Measurements from ENCODE around the gene STIM1. TPM values are rescaled to one million over a fixed set of nuclear protein-coding genes. Genes with fewer than 3 reads are reported as not detected.

The STIM1 gene
- total and polyA plus RNA-seq, 12 donors, result 11.9 to 55.7 (median 37.4) TPM

DNA sequence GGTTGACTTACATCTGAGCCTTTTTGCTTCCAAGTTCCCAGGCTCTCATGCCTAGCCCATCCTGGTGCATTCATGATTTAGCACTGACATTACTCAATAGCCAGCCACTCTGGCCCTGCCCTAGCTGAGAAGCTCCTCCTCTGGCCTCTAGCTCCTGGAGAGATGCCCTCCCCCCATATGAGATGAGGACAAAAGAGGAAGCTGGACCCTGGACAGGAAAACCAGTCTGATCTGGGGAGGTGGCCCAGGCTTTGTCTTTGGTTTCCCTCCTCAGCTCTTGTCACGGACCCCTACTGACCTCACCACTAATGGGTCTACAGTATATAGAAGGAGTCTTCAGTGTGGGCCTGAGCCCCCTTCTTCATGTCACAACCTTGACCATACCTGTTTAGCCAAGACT is 17.7 kb upstream of the STIM1 start:
- no peaks in the 10 kb centered on the region for H3K27me3 ChIP-seq
- peak overlapping the region in 9 of 10 donors; percentile 9 to 100 (median 58) for H3K27ac ChIP-seq
- TF ChIP-seq, protein P1, sequence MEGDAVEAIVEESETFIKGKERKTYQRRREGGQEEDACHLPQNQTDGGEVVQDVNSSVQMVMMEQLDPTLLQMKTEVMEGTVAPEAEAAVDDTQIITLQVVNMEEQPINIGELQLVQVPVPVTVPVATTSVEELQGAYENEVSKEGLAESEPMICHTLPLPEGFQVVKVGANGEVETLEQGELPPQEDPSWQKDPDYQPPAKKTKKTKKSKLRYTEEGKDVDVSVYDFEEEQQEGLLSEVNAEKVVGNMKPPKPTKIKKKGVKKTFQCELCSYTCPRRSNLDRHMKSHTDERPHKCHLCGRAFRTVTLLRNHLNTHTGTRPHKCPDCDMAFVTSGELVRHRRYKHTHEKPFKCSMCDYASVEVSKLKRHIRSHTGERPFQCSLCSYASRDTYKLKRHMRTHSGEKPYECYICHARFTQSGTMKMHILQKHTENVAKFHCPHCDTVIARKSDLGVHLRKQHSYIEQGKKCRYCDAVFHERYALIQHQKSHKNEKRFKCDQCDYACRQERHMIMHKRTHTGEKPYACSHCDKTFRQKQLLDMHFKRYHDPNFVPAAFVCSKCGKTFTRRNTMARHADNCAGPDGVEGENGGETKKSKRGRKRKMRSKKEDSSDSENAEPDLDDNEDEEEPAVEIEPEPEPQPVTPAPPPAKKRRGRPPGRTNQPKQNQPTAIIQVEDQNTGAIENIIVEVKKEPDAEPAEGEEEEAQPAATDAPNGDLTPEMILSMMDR (IDR thresholded peaks at IDR 0.05), result no peak
- ATAC-seq (peak in 4 of 8 donors; percentile 12 to 25 (median 17)), DNase-seq (peak in 1 of 2 donors; percentile 59)
- peaks cover 25 to 80% (median 71%) of the 10 kb centered on the region in 9 donors for H3K4me1 ChIP-seq
- H3K9me3 ChIP-seq, result no peaks in the 10 kb centered on the region
- H3K4me3 ChIP-seq, result peak overlapping the region in 6 of 10 donors; percentile 8 to 97 (median 48)
- 59 to 89% methylated on average over 1 of the region's 1 CpG for WGBS, 2 donors
- intact Hi-C loops (cut with DNase I), result loop anchor here in 2 of 10 donors (5.0 kb wide), 2 partner anchors 40 to 380 kb away; partner anchors contain the start of gene NUP98 (in 1 of the 2)
- H3K36me3 ChIP-seq, result peaks cover 0 to 26% (median 0%) of the 10 kb centered on the region in 9 donors

GRCh38 chr11:3838504-3838903 is 17.0 kb upstream of the STIM1 start:
- Histone ChIP-seq H3K27ac (peak overlapping the region in 9 of 10 donors; percentile 9 to 100 (median 55)), H3K4me3 (peak overlapping the region in 6 of 10 donors; percentile 14 to 97 (median 83)), H3K9me3 (no peaks in the 10 kb centered on the region), H3K4me1 (peaks cover 25 to 73% (median 66%) of the 10 kb centered on the region in 9 donors), H3K36me3 (peaks cover 0 to 20% (median 0%) of the 10 kb centered on the region in 9 donors), H3K27me3 (no peaks in the 10 kb centered on the region)
- WGBS, 2 donors, result 81 to 84% methylated on average over 2 of the region's 2 CpGs
- TF ChIP-seq, protein P1 (IDR thresholded peaks at IDR 0.05), result no peak
- intact Hi-C loops (cut with DNase I), result loop anchor here in 2 of 10 donors (5.0 kb wide), 2 partner anchors 41 to 381 kb away; partner anchors contain the start of gene NUP98 (in 1 of the 2)
- DNase-seq (no peak), ATAC-seq (no peak)

- WGBS, 2 donors, result 3 to 5% methylated on average over 46 of the region's 46 CpGs
- Histone ChIP-seq H3K4me3 (peak overlapping the region; percentile 75 to 98 (median 90)), H3K27me3 (no peaks in the 10 kb centered on the region), H3K27ac (peak overlapping the region; percentile 93 to 100 (median 97)), H3K9me3 (no peaks in the 10 kb centered on the region), H3K36me3 (peaks cover 0 to 4% (median 0%) of the 10 kb centered on the region in 9 donors), H3K4me1 (peaks cover 18 to 56% (median 49%) of the 10 kb centered on the region in 9 donors)
- DNase-seq (peak in 1 of 2 donors; percentile 26), ATAC-seq (peak in 6 of 8 donors; percentile 4 to 63 (median 38))
- intact Hi-C loops (cut with DNase I), result loop anchor here in 4 of 10 donors (5.0 kb wide), 2 partner anchors 33 to 43 kb away; partner anchors contain the start of genes NUP98 (in 3 of the 4) and PGAP2 (in 1 of the 4)
- TF ChIP-seq, protein P1 (IDR thresholded peaks at IDR 0.05), result no peak
Measured at GRCh38 chr11:3840004-3840869, 15.2 kb upstream of the STIM1 start.

DNA sequence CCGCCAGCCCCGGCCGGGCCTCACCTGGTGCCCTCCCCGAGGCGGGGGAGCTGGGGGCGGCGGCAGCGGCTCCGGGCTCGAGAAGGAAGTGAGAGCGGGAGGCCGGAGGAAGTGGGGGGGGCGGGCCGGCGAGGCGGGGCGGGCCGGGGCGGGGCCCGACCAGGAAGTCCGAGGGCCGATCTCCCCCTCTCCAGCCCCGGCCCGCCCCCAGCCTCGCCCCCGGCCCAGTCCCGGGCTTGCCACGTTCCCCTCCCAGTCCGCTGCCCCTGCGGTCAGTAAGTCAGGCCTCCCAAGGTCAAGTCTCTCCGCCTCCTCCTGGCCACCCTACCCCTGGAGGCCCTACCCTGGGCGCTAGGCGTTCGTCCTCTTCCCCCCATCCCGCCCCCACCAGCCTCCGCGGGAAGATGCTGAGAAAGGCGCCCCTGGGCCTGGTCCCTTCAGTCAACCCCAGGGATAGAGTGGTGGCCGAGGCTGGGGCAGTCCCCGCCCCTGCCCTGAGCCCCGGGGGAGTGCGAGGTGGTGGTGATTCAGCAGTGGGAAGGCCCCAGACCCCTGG is 14.5 kb upstream of the STIM1 start, which contains the start of gene RHOG:
Gene RHOG (minus strand): TSS at position 90 of the 556 bp plus-strand sequence. CDS start 12,821 bp downstream, outside the sequence.
- ATAC-seq (peak; percentile 85 to 91 (median 88)), DNase-seq (peak; percentile 87)
- TF ChIP-seq, protein P1 (IDR thresholded peaks at IDR 0.05), result no peak
- Histone ChIP-seq H3K27me3 (no peaks in the 10 kb centered on the region), H3K9me3 (no peaks in the 10 kb centered on the region), H3K27ac (peak within 1 kb of the TSS; percentile 93 to 100 (median 97)), H3K4me1 (peaks cover 17 to 49% (median 42%) of the 10 kb centered on the region in 9 donors), H3K4me3 (peak within 1 kb of the TSS; percentile 75 to 98 (median 90)), H3K36me3 (peaks cover 0 to 4% (median 0%) of the 10 kb centered on the region in 9 donors)
- intact Hi-C loops (cut with DNase I), result loop anchor here in 5 of 10 donors (1.0 to 5.0 kb wide), 3 partner anchors 34 to 44 kb away; partner anchors contain the start of genes NUP98 (in 4 of the 5) and PGAP2 (in 1 of the 5)
- 0 to 1% methylated on average over 16 to 42 of the region's 42 CpGs for WGBS, 2 donors

All from heart right ventricle (tissue), 16 donors.